Mammary epithelial cell (primary cell): ENCODE measurements around the gene CNTNAP2.

Experiments used
- CTCF ChIP-seq, 2 donors: IDR thresholded peaks in 1 of 2; conservative IDR thresholded peaks in 1 of 2; 2 replicates each; pipeline ENCODE4 v1.5.1; 2011 to 2012; ENCODE audit warnings: inconsistent platforms in 2 of 2, low read length in 2 of 2, mild to moderate bottlenecking in 2 of 2, control low read depth in 1 of 2, low read depth in 1 of 2; ENCODE audit not compliant: insufficient read depth in 1 of 2; ENCODE audit errors: extremely low read depth in 1 of 2
- EZH2 ChIP-seq: IDR thresholded peaks from 2 replicates; pipeline ENCODE4 v1.6.1; 2012; ENCODE audit warnings: low read length, inconsistent platforms, borderline replicate concordance

GRCh38 chr7:148114804-148115203, 1998.2 kb downstream of the CNTNAP2 start:
- TF ChIP-seq CTCF (conservative IDR thresholded peaks at IDR 0.05 in 1 of 2, IDR thresholded peaks at IDR 0.05 in 1 of 2; ENCODE audit: extremely low read depth in 1 of 2, insufficient read depth in 1 of 2, low read depth in 1 of 2, low read length in 2 of 2) (no peak), EZH2 (no peak)
